GDM1 (cell line): ENCODE results near the gene DLG4.

Source experiments
- DNase-seq: peaks from one replicate; lab custom pipeline; 2025; lab: John Stamatoyannopoulos, UW

DLG4 gene

GRCh38 chr17:7214300-7215135 lies 5.1 kb downstream of the DLG4 start:
- peak; percentile 97 for DNase-seq

- peak; percentile 68 for DNase-seq
Observed at GRCh38 chr17:7213895-7214299, 5.7 kb downstream of the DLG4 start.

- DNase-seq: no peak
Observed at GRCh38 chr17:7211491-7212273, 8.0 kb downstream of the DLG4 start.

GRCh38 chr17:7208754-7209460 lies 10.7 kb downstream of the DLG4 start:
- no peak for DNase-seq

- no peak for DNase-seq
Observed at GRCh38 chr17:7208027-7208571, 11.5 kb downstream of the DLG4 start.

GRCh38 chr17:7207120-7208001 lies 12.3 kb downstream of the DLG4 start:
- no peak for DNase-seq

- DNase-seq: no peak
Observed at GRCh38 chr17:7205561-7205960, 14.1 kb downstream of the DLG4 start.

GRCh38 chr17:7204828-7205461 lies 14.7 kb downstream of the DLG4 start:
- DNase-seq: no peak

GRCh38 chr17:7204336-7204735 lies 15.3 kb downstream of the DLG4 start:
- no peak for DNase-seq

GRCh38 chr17:7203391-7203790 lies 16.2 kb downstream of the DLG4 start:
- DNase-seq: no peak

GRCh38 chr17:7196651-7197401 lies 22.8 kb downstream of the DLG4 start:
- DNase-seq: no peak

- no peak for DNase-seq
Observed at GRCh38 chr17:7195971-7196370, 23.7 kb downstream of the DLG4 start.

- DNase-seq: no peak
Observed at GRCh38 chr17:7192271-7192937, 27.2 kb downstream of the DLG4 start.

GRCh38 chr17:7191571-7192270 lies 27.9 kb downstream of the DLG4 start:
- no peak for DNase-seq

GRCh38 chr17:7191069-7191468 lies 28.6 kb downstream of the DLG4 start:
- no peak for DNase-seq

- no peak for DNase-seq
Observed at GRCh38 chr17:7190276-7190917, 29.2 kb downstream of the DLG4 start.

- no peak for DNase-seq
Observed at GRCh38 chr17:7186241-7186640, 33.4 kb downstream of the DLG4 start.

- no peak for DNase-seq
Observed at GRCh38 chr17:7184647-7185046, 35.0 kb downstream of the DLG4 start.
